MM.1S (cell line): ENCODE data around the gene COBLL1.
A peak's percentile ranks its signal among the peaks of the same experiment; 100 is the strongest.

Source experiments
- DNase-seq: peaks from one replicate; pipeline ENCODE4 v3.0.0-alpha.2; 2015
- H2AFZ ChIP-seq: fragments of 300-600 bp; sonication (generic); 2 replicates; pipeline ENCODE4 v1.6.0; 2016; ENCODE audit warnings: antibody characterized with exemption, low read length
- H3F3A ChIP-seq: fragments of 300-600 bp; sonication (generic); 2 replicates; pipeline ENCODE4 v1.6.1; 2016; ENCODE audit warnings: mild to moderate bottlenecking, antibody characterized with exemption, low read length, moderate library complexity, mixed read lengths; ENCODE audit not compliant: insufficient read depth
- H3K27ac ChIP-seq: fragments of 300-600 bp; sonication (generic); 2 replicates; pipeline ENCODE4 v1.5.1; 2016; ENCODE audit warnings: mild to moderate bottlenecking, low read length
- H3K27me3 ChIP-seq: fragments of 300-600 bp; sonication (generic); replicated peaks from 2 replicates; pipeline ENCODE4 v1.6.0; 2016; ENCODE audit warnings: low read length; ENCODE audit not compliant: insufficient read depth
- H3K36me3 ChIP-seq: fragments of 300-600 bp; sonication (generic); replicated peaks from 2 replicates; pipeline ENCODE4 v1.6.1; 2016; ENCODE audit warnings: mild to moderate bottlenecking, low read length, mixed read lengths; ENCODE audit not compliant: insufficient read depth
- H3K4me1 ChIP-seq: fragments of 300-600 bp; sonication (generic); 2 replicates; pipeline ENCODE4 v1.6.1; 2016; ENCODE audit warnings: low read length, mixed read lengths
- H3K4me2 ChIP-seq: fragments of 300-600 bp; sonication (generic); 2 replicates; pipeline ENCODE4 v1.6.0; 2016; ENCODE audit warnings: low read depth, low read length
- H3K4me3 ChIP-seq: fragments of 300-600 bp; sonication (generic); 2 replicates; pipeline ENCODE4 v1.5.1; 2016; ENCODE audit warnings: low read length, mixed read lengths
- H3K79me2 ChIP-seq: fragments of 300-600 bp; sonication (generic); 2 replicates; pipeline ENCODE4 v1.6.1; 2016; ENCODE audit warnings: mixed run types, low read length, mixed read lengths
- H3K9ac ChIP-seq: fragments of 300-600 bp; sonication (generic); 2 replicates; pipeline ENCODE4 v1.6.1; 2016; ENCODE audit warnings: low read length, mixed read lengths
- H3K9me2 ChIP-seq: fragments of 300-600 bp; sonication (generic); replicated peaks from 2 replicates; pipeline ENCODE4 v1.6.1; 2016; ENCODE audit warnings: mild to moderate bottlenecking, low read length, mixed read lengths; ENCODE audit not compliant: insufficient read depth
- H3K9me3 ChIP-seq: fragments of 300-600 bp; sonication (generic); replicated peaks from 2 replicates; pipeline ENCODE4 v1.6.1; 2016; ENCODE audit warnings: mild to moderate bottlenecking, low read length, mixed read lengths; ENCODE audit not compliant: insufficient read depth
- H4K20me1 ChIP-seq: fragments of 300-600 bp; sonication (generic); 2 replicates; pipeline ENCODE4 v1.6.1; 2016; ENCODE audit warnings: mild to moderate bottlenecking, low read length, moderate library complexity, mixed read lengths; ENCODE audit not compliant: insufficient read depth
- CTCF ChIP-seq: fragments of 300-600 bp; sonication (generic); IDR thresholded peaks from 2 replicates; pipeline ENCODE4 v1.5.1; 2016; ENCODE audit warnings: antibody characterized with exemption, low read length, mixed read lengths
- EZH2 ChIP-seq: fragments of 300-600 bp; sonication (generic); optimal IDR thresholded peaks from 2 replicates; pipeline ENCODE3; 2017; ENCODE audit warnings: low read depth, mild to moderate bottlenecking, antibody characterized with exemption, low read length, mixed read lengths
- EZH2phosphoT487 ChIP-seq: fragments of 300-600 bp; sonication (generic); IDR thresholded peaks from 2 replicates; pipeline ENCODE4 v1.6.1; 2018; ENCODE audit warnings: antibody characterized with exemption, low read length

The COBLL1 gene

GRCh38 chr2:164721430-164721829 is 120.2 kb downstream of the COBLL1 start:
- H3K27ac ChIP-seq = no peak overlapping the region
- no peaks in the 10 kb centered on the region for H3K9me2 ChIP-seq
- H3K79me2 ChIP-seq = no peaks in the 10 kb centered on the region
- no peak overlapping the region for H3K4me3 ChIP-seq
- H3K27me3 ChIP-seq = no peaks in the 10 kb centered on the region
- no peak overlapping the region for H2AFZ ChIP-seq
- no peaks in the 10 kb centered on the region for H4K20me1 ChIP-seq
- no peak overlapping the region for H3K9ac ChIP-seq
- no peaks in the 10 kb centered on the region for H3K9me3 ChIP-seq
- no peak overlapping the region for H3K4me2 ChIP-seq
- no peak for DNase-seq
- no peaks in the 10 kb centered on the region for H3K36me3 ChIP-seq
- peaks cover 9% of the 10 kb centered on the region; the same call in 1 of the 2 replicates for H3K4me1 ChIP-seq
- no peaks in the 10 kb centered on the region for H3F3A ChIP-seq
- TF ChIP-seq CTCF (no peak), EZH2 (no peak), EZH2phosphoT487 (no peak)

- Histone ChIP-seq H3K9ac (no peak overlapping the region), H3K9me3 (no peaks in the 10 kb centered on the region), H3K79me2 (no peaks in the 10 kb centered on the region), H3F3A (no peaks in the 10 kb centered on the region), H3K9me2 (no peaks in the 10 kb centered on the region), H3K27ac (no peak overlapping the region), H3K4me1 (no peaks in the 10 kb centered on the region), H3K27me3 (no peaks in the 10 kb centered on the region), H2AFZ (no peak overlapping the region), H3K4me3 (no peak overlapping the region), H3K4me2 (no peak overlapping the region), H4K20me1 (no peaks in the 10 kb centered on the region), H3K36me3 (no peaks in the 10 kb centered on the region)
- DNase-seq = no peak
- TF ChIP-seq EZH2 (no peak), CTCF (no peak), EZH2phosphoT487 (no peak)
Measured at GRCh38 chr2:164719996-164720941, 121.4 kb downstream of the COBLL1 start.

GRCh38 chr2:164717000-164717803 is 124.4 kb downstream of the COBLL1 start:
- Histone ChIP-seq H3K79me2 (no peaks in the 10 kb centered on the region), H3K4me1 (no peaks in the 10 kb centered on the region), H3K4me3 (no peak overlapping the region), H3K36me3 (no peaks in the 10 kb centered on the region), H3K9ac (no peak overlapping the region), H3K27ac (no peak overlapping the region), H3K4me2 (no peak overlapping the region), H3K9me3 (no peaks in the 10 kb centered on the region), H3K27me3 (no peaks in the 10 kb centered on the region), H2AFZ (no peak overlapping the region), H4K20me1 (no peaks in the 10 kb centered on the region), H3F3A (no peaks in the 10 kb centered on the region), H3K9me2 (no peaks in the 10 kb centered on the region)
- TF ChIP-seq CTCF (peak; percentile 67), EZH2 (no peak), EZH2phosphoT487 (no peak)
- DNase-seq = peak; percentile 18
